CD4-positive, alpha-beta T cell treated with Interleukin-17A for 1 hour (primary cell): ENCODE data around the gene TIAM2.
"Not testable (repeated sequence)": the region's sequence is repeated elsewhere in the genome, so short reads cannot be mapped to it uniquely, and the experiment has no call there.

Experiments used
- DNase-seq: peaks from one replicate; pipeline ENCODE4 v3.0.0-alpha.2; 2020

The TIAM2 gene

GRCh38 chr6:154993026-154993425 lies 2.1 kb upstream of the TIAM2 start:
- no peak for DNase-seq

DNA sequence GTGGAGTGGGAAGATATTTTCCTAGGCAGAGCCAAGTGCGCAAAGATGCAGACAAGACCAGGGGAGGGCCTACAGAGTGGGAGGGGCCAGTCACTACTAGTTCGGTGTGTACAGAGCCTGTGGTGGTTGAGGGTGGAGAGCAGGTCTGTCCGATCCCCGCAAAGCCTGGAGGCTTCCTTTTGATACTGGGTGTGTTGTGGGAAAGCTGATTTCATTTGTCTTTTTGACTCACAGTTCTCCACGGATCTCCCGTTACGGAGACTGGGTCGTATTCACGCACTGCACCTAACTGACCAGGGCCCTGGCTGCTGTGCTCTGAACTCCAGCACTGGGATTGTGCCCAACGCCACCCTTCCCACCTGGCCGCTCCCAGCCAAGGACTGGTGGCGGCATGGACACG lies 1.4 kb upstream of the TIAM2 start:
- no peak for DNase-seq

GRCh38 chr6:154994836-154995253 lies 270 bp upstream of the TIAM2 start:
- no peak for DNase-seq

GRCh38 chr6:154996016-154996590 lies 988 bp downstream of the TIAM2 start:
- DNase-seq = no peak

GRCh38 chr6:154996841-154997311 lies 1.8 kb downstream of the TIAM2 start:
- DNase-seq = no peak

GRCh38 chr6:154998855-154999254 lies 3.7 kb downstream of the TIAM2 start:
- no peak for DNase-seq

GRCh38 chr6:155001482-155001881 lies 6.4 kb downstream of the TIAM2 start:
- no peak for DNase-seq

DNA sequence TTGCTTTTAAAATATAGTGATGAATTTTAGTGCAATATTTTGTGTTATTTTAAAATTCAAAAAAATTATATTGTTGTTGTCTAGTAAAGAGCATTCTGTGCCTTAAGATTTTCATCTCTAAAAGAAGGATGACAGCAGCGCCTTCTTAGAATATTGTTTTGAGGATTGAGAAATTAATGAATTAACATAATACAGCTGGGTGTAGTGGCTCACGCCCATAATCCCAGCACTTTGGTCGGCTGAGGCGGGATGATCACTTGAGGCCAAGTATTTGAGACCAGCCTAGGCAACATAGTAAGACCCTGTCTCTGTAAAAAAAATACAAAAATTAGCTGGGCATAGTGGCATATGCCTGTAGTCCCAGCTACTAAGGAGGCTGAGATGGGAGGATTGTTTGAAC lies 6.8 kb downstream of the TIAM2 start:
- DNase-seq = no peak

DNA sequence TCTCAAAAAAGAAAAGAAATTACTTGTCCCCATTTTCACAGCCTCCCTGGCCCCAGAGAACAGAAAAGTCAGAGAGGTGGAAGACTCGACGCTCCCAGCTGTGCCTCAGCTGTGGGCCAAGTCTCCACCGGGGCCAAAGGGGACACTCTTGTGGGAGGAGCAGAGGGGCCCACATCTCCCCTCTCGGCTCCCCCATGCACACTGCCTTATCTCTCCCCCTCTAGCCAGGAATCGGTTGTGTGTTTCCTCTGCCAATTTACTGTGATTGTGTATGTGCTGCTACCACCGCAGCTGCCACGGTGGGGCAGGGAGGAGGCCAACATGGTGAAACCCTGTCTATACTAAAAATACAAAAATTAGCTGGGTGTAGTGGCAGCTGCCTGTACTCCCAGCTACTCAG lies 8.4 kb downstream of the TIAM2 start:
- no peak for DNase-seq

DNA sequence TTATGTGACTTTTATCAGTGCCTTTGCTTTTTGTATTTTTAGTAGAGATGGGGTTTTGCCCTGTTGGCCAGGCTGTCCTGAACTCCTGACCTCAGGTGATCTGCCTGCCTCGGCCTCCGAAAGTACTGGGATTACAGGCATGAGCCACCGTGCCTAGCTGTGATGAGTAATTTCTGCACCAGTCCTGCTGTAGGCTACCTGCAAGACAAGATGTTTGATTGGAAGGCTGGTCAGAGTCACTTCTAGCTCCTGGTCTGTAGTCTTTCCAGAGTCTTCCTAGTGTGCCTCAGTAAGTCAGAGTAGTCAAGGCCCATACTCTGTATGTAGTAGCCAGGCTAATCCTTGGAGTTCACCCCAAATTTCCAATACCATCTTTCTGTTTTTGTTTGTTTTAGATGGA lies 8.9 kb downstream of the TIAM2 start:
- DNase-seq = no peak

DNA sequence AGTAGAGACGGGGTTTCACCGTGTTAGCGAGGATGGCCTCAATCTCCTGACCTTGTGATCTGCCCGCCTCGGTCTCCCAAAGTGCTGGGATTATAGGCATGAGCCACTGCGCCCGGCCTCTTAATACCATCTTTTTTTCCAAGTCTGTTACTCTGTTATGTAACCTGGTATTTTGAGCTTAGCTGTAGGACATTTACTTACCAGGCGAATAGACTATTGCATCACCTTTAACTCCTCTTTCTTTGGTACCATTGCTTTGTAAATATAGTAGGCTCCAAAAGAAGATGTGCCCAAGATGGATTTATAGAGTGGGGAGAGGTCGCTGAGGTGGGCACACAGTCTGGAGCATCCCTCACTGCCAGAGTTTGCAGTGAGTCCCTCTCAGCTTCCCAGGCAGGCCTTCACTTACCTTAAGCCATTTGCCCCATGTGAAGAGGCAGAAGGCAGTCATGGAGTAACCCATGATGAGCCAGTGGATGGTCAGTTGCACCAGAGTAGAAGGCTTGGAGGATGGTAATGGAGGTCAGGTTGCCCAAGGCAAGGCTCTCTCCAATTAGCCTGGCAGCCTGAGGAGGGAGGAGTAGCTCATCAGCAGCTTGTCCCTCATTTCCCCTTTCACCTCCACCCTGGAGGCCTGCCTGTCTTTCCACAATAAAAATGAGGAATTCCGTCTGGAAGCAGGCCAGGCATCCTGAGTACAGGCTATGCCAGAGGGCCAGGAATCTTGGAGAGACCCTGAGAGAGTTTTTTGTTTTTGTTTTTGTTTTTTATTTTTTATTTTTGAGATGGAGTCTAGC lies 9.7 kb downstream of the TIAM2 start:
- DNase-seq = no peak

- no peak for DNase-seq
Observed at GRCh38 chr6:155008625-155009024, 13.5 kb downstream of the TIAM2 start.

DNA sequence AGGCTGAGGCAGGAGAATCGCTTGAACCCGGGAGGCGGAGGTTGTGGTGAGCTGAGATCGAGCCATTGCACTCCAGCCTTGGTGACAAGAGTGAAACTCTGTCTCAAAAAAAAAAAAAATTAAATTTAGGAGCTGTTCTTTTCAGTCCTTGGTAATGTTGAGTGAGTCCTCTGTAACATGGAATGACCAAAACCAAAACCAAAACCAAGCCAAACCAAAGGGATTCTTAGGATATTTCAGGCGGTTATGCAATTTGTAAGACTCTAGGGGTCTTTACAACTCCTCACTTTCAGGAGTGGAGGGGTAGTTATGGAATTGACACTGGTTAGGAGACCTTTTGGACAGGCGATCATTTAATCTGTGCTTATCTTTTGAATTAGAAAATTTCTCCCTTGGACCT lies 15.8 kb downstream of the TIAM2 start:
- no peak for DNase-seq

DNA sequence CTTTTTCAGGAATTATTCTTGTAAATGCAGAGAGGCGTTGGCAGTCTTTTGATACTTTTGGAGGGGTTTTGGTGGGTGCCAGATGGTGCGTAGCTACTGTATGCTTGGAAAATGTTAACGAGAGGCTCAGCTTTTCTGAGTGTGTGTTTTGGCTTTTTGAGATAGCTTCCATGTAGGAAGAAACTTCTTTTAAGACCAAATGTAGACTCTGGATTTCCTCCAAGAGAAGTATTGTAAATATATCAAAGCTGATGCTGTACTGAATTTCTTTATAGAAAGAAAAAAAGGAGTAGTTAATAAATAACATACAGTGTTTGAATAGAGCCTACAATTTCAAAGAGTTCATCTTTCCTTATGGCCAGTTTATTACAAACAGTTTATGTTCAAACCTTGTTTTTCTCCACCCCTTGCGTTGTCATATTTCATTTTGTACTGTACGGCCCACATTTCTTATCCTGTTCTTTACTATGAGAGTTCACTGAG lies 16.7 kb downstream of the TIAM2 start:
- no peak for DNase-seq

DNA sequence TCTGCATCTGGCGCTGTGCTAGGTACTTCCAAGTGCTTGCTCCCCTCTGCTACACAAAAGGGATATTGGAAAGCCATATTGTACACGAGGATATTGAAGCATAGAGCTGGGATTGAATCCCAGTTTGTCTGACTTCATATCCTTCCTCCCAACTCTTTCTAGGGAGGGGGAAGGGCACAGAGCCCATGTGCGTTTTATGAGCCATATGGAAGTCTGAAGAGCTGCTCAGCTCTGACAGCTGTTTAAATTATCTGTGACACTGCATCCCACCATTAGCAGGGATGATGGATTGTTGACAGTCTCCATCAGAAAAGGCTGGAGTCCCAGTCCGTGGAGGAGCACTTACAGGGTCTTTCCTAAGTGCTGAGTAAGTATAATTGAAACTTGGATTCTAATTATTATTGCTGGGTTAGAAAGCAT lies 18.4 kb downstream of the TIAM2 start:
- no peak for DNase-seq

GRCh38 chr6:155014137-155014536 lies 19.0 kb downstream of the TIAM2 start:
- DNase-seq = no peak

DNA sequence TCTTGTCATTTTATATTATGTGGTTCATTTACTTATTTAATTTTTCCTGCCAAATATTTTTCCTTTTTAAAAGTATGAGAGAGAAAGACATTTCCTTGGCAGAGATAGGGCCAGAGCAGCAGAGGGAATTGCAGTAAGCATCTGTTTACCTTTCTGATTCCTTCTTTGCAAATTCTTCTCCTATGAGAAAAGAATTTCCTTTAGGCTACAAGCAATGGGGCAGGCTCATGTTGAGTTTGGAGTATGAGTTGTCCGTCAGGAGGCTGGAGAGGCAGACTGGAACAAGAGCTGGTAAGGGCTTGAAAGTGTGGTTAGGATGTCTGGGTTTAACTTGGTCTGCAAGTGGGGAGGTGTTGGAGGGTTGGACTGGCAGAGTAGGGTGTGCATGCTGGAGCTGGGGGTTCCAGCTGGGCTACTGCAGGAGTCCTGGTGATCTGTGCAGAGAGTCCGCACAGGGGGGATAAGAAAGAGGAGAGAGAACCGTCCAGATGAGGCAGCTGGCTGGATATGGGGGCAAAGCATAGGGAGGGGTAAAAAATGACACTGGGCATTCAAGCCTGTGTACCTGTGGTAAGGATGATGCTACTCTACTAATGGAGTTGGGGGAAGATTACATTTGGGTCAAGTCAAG lies 19.7 kb downstream of the TIAM2 start:
- no peak for DNase-seq

GRCh38 chr6:155018415-155018814 lies 23.3 kb downstream of the TIAM2 start:
- not testable (repeated sequence) for DNase-seq

GRCh38 chr6:155021680-155022079 lies 26.6 kb downstream of the TIAM2 start:
- no peak for DNase-seq

DNA sequence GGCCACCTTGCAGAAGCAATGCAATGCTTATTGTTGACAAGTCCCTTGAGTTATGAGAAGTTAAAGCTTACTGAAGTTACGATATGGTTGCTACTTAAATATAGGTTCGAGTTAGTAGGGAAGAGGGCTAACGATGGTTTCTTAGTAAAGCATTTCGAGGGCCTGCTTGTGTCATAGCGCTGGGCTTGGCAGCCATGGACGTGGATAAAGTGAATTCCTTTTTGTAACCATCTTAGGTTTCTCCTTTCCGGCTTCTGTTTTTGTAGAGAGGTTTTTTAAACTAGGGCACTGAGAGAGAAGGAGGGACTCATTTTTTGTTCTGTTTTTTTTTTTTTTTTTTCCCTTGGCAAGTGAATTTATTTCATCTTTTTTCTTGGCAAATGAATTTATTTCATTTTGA lies 27.6 kb downstream of the TIAM2 start:
- DNase-seq = no peak

- no peak for DNase-seq
Observed at GRCh38 chr6:155023717-155024116, 28.6 kb downstream of the TIAM2 start.

- DNase-seq = no peak
Observed at GRCh38 chr6:155024391-155025027, 29.4 kb downstream of the TIAM2 start.

DNA sequence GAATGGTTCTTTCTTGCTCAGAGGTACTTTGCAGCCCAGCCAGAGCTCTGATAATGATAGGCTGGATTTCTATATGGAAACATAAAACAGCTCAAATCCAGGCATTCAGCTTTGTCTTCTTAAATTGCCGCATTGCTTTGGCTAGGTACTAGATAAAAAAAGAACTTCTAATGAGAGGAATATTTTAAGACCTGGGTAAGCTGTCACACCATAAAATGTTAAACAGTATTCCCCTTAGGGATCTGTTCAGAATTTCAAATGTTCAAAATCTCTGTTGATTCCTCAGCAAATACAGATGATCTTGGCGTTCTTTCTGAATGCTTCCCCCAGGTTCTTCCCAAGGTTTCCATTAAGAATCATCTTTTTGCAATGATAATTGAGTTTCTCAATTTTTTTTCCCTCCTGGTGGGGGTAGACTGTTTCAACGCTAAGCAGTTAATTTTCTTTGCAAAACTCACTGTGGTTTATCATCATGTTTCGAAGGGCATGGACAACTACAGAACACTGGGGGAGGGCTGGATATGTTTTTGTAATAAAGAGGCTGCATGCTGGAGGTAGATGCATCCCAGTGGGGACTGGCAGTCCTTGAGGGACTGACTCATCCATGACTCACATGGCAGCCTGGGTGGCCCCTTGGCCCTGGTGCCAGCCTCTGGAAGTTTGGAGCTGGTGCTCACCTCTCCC lies 31.0 kb downstream of the TIAM2 start:
- no peak for DNase-seq
